ENCODE results near the gene ABLIM3.

Gene ABLIM3

DNA sequence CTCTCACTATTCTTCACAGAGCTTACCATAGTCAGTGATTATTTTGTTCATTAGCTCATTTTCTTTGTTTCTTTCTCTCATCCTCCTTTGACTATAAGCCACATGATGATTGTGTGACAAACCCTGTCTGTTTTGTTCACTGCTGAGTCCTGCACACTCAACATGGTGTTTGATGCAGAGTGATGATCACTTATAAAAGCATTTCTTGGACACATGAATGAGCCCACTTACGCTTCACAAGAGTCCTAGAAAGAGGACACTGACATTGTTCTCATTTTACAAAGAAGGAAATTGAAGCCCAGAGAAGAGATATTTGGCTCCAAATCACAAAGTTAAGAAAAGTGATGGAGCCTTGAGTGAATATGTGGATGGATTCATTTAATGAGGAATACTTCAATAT, 13.4 kb downstream of the ABLIM3 start:
- no peak overlapping the region for H3K4me3 ChIP-seq (ENCODE audit: low read length)
- DNase-seq (ENCODE audit: low read depth), result no peak
- TF ChIP-seq, protein P1, sequence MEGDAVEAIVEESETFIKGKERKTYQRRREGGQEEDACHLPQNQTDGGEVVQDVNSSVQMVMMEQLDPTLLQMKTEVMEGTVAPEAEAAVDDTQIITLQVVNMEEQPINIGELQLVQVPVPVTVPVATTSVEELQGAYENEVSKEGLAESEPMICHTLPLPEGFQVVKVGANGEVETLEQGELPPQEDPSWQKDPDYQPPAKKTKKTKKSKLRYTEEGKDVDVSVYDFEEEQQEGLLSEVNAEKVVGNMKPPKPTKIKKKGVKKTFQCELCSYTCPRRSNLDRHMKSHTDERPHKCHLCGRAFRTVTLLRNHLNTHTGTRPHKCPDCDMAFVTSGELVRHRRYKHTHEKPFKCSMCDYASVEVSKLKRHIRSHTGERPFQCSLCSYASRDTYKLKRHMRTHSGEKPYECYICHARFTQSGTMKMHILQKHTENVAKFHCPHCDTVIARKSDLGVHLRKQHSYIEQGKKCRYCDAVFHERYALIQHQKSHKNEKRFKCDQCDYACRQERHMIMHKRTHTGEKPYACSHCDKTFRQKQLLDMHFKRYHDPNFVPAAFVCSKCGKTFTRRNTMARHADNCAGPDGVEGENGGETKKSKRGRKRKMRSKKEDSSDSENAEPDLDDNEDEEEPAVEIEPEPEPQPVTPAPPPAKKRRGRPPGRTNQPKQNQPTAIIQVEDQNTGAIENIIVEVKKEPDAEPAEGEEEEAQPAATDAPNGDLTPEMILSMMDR (IDR thresholded peaks at IDR 0.05; ENCODE audit: insufficient read depth, low read depth, low read length, missing control alignments), result no peak

DNA sequence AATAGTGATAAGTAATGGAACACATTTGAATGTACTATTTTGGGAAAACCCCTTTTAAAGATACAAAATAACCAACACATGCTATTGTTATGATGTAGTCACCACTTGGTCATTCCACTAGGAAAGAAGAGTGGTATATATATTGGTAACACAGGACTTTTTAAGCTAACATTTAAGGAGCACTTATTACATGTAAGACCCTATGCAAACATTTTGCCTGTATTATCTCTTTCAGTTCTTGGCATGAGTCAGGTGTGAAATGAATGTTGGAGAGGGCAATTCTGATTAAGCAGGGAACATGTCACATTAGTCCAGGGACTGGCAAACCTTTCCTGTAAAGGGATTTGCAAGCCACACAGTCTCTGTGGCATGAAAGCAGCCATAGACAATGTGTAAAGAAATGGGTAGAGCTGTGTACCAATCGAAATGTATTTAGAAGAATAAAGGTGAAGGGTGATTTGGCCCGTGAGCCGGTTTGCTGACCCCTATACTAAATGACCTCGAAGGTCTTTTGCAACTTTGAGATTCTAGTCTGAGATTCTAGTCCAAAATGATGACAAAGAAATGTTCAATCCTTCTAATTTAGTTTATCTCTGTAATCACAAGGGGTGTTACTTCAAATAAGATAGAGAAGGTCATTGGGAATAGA, 15.3 kb downstream of the ABLIM3 start:
- TF ChIP-seq, protein P1 (IDR thresholded peaks at IDR 0.05; ENCODE audit: insufficient read depth, low read depth, low read length, missing control alignments), result no peak
- no peak for DNase-seq (ENCODE audit: low read depth)
- H3K4me3 ChIP-seq (ENCODE audit: low read length), result no peak overlapping the region

DNA sequence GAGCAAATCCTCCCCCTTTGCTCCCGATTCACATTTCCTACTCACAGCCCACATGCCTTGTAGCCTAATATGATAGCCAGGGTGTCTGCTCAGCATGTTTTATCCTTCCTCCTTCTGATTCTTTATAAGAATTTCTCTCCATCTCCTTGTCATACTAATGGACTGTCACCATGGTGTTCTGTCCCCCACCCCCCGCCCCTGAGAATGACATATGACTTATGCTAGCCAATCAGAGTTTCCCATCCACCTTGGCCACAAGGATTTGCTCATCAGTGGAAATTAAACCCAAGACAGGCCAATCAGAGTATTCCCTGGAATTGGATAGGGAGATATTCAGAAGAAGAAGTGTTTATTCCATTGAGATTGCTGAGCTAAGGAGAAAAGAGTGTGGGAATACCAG, 16.0 kb downstream of the ABLIM3 start:
- DNase-seq (ENCODE audit: low read depth), result no peak
- TF ChIP-seq, protein P1 (IDR thresholded peaks at IDR 0.05; ENCODE audit: insufficient read depth, low read depth, low read length, missing control alignments), result no peak
- no peak overlapping the region for H3K4me3 ChIP-seq (ENCODE audit: low read length)

DNA sequence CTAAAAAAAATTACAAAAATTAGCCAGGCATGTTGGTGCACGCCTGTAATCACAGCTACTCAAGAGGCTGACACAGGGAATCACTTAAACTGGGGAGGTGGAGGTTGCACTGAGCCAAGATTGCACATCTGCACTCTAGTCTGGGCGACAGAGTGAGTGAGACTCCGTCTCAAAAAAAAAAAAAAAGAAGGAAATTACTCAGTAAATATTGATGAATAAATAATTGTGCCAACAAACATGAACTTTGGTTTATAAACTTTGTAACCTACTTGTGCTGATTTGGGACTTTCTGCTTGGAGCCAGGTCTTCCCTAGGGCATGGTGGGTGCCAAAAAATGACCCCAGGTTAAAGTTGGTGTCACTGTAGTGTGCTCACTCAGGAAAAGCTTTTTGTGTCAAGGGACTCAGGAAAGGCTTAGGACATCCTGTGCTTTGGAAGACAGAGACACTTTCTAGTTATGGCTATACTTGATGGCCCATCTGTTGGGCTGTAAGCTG, 19.0 kb downstream of the ABLIM3 start:
- peak; percentile 63 for DNase-seq (ENCODE audit: low read depth)
- TF ChIP-seq, protein P1 (IDR thresholded peaks at IDR 0.05; ENCODE audit: insufficient read depth, low read depth, low read length, missing control alignments), result no peak
- H3K4me3 ChIP-seq (ENCODE audit: low read length), result no peak overlapping the region

DNA sequence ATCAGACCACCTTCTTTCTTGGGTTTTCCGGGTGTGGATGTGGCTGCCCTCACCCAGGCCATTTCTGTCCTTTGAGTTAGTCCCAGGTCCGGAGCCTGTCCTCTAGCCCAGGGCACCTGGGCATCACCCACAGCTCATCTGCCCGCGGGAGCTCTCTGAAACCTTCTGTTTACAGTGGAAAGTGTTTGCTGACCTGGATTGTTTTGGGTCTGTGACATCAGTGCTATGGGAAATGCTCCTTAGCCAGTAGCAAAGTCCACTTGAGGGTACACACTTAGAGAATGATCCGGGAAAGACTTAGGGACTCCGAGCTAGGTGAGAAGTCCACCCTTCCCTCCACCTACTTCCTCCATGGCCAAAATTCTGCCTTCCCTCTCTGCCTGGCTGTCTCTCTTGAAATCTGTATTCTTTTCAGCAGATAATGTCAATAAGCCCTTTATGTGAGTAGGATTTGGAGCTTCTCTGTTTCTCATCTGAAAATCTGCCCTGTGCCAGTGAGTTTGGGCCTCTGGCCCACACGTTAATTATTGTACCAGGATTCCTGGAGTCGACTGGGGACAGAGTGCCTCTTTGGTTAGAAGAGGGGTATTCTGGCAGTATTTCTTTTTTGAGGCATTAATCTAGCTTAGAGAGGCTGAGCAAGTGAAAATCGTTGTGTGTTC, 19.9 kb downstream of the ABLIM3 start:
- H3K4me3 ChIP-seq (ENCODE audit: low read length), result no peak overlapping the region
- DNase-seq (ENCODE audit: low read depth), result no peak
- TF ChIP-seq, protein P1 (IDR thresholded peaks at IDR 0.05; ENCODE audit: insufficient read depth, low read depth, low read length, missing control alignments), result no peak

DNA sequence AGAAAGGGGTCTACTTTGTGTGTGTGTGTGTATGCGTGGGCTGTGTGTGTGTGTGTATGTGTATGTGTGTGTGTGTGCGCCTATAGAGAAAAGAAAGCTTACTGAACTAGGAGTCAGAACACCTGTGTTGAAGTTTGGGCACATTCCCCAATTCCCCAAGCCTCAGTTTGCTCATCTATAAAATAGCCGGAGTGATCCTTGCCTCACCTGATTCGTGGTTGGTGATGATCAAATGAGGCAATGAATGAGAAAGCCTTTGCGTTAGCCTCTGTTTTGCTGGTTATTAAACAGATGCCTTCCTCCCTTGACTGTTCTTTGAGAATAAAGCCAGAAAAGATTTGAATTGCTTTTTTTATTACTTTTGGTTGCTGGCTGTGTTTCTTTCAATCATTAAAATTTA, 20.6 kb downstream of the ABLIM3 start:
- TF ChIP-seq, protein P1 (IDR thresholded peaks at IDR 0.05; ENCODE audit: insufficient read depth, low read depth, low read length, missing control alignments), result no peak
- DNase-seq (ENCODE audit: low read depth), result no peak
- no peak overlapping the region for H3K4me3 ChIP-seq (ENCODE audit: low read length)
